Neuronal stem cell (in vitro differentiated cells): ENCODE results near the gene ANKRD33.
A peak's percentile ranks its signal among the peaks of the same experiment; 100 is the strongest.

Experiments
- DNase-seq: peaks from one replicate; pipeline ENCODE4 v3.0.0-alpha.2; 2013; ENCODE audit warnings: low spot score
- H2AFZ ChIP-seq: one replicate; pipeline ENCODE4 v1.6.1; 2013; ENCODE audit warnings: mild to moderate bottlenecking, low read length, inconsistent platforms
- H2AK5ac ChIP-seq: 2 replicates; pipeline ENCODE4 v1.6.1; 2013; ENCODE audit warnings: low read depth, mild to moderate bottlenecking, inconsistent platforms, low read length, moderate library complexity, mixed read lengths
- H2BK120ac ChIP-seq: 2 replicates; pipeline ENCODE4 v1.6.1; 2013; ENCODE audit warnings: low read depth, mild to moderate bottlenecking, inconsistent platforms, low read length, moderate library complexity, mixed read lengths
- H2BK12ac ChIP-seq: one replicate; pipeline ENCODE4 v1.6.1; 2013; ENCODE audit warnings: low read length, inconsistent platforms
- H2BK15ac ChIP-seq: 2 replicates; pipeline ENCODE4 v1.6.1; 2013; ENCODE audit warnings: mild to moderate bottlenecking, low read length, inconsistent platforms, mixed read lengths
- H2BK5ac ChIP-seq: one replicate; pipeline ENCODE4 v1.6.1; 2013; ENCODE audit warnings: inconsistent platforms, mild to moderate bottlenecking, low read length, moderate library complexity
- H3K14ac ChIP-seq: one replicate; pipeline ENCODE4 v1.6.1; 2013; ENCODE audit warnings: low read length, inconsistent platforms
- H3K18ac ChIP-seq: 2 replicates; pipeline ENCODE4 v1.6.1; 2013; ENCODE audit warnings: low read length, inconsistent platforms
- H3K23ac ChIP-seq: 2 replicates; pipeline ENCODE4 v1.6.1; 2013; ENCODE audit warnings: low read depth, mild to moderate bottlenecking, mixed read lengths, low read length, inconsistent platforms; ENCODE audit not compliant: poor library complexity
- H3K27ac ChIP-seq: replicated peaks from 3 replicates; pipeline ENCODE4 v1.5.1; 2013; ENCODE audit warnings: low read length, inconsistent platforms
- H3K27me3 ChIP-seq, 3 experiments: 2 replicates each; pipeline ENCODE4 v1.6.1; 2013; ENCODE audit warnings: low read length in 3 of 3, mild to moderate bottlenecking in 2 of 3, inconsistent platforms in 1 of 3, low read depth in 1 of 3, mixed read lengths in 1 of 3, moderate library complexity in 1 of 3; ENCODE audit not compliant: control insufficient read depth in 3 of 3, insufficient read depth in 3 of 3
- H3K36me3 ChIP-seq, 2 donors: replicated peaks in 1 of 2; 2 replicates each; pipeline ENCODE4 v1.6.1; 2013; ENCODE audit warnings: low read length in 2 of 2; ENCODE audit not compliant: control insufficient read depth in 2 of 2, insufficient read depth in 2 of 2
- H3K4ac ChIP-seq: 2 replicates; pipeline ENCODE4 v1.6.1; 2013; ENCODE audit warnings: inconsistent platforms, mild to moderate bottlenecking, low read length, moderate library complexity
- H3K4me1 ChIP-seq, 2 donors: 1 replicate in 1 of 2; 2 replicates in 1 of 2; pipeline ENCODE4 v1.6.1; 2013; ENCODE audit warnings: low read length in 2 of 2, low read depth in 1 of 2; ENCODE audit not compliant: control insufficient read depth in 2 of 2, insufficient read depth in 1 of 2
- H3K4me2 ChIP-seq: one replicate; pipeline ENCODE4 v1.6.1; 2013; ENCODE audit warnings: mild to moderate bottlenecking, low read length, inconsistent platforms; ENCODE audit not compliant: insufficient read depth, poor library complexity, severe bottlenecking
- H3K4me3 ChIP-seq, 2 donors: 2 replicates each; pipeline ENCODE4 v1.5.1; 2013; ENCODE audit warnings: low read length in 2 of 2, mild to moderate bottlenecking in 2 of 2, inconsistent platforms in 1 of 2, moderate library complexity in 1 of 2
- H3K79me1 ChIP-seq: one replicate; pipeline ENCODE4 v1.6.1; 2013; ENCODE audit warnings: low read depth, mild to moderate bottlenecking, inconsistent platforms, low read length, moderate library complexity
- H3K9ac ChIP-seq: one replicate; pipeline ENCODE4 v1.6.1; 2013; ENCODE audit warnings: mild to moderate bottlenecking, low read depth, low read length, inconsistent platforms; ENCODE audit not compliant: poor library complexity
- H3K9me3 ChIP-seq, 2 donors: replicated peaks in 1 of 2; 2 replicates each; pipeline versions ENCODE3 to v1.6.1; 2013; ENCODE audit warnings: low read length in 2 of 2, mild to moderate bottlenecking in 2 of 2, inconsistent platforms in 1 of 2, low read depth in 1 of 2, mixed read lengths in 1 of 2, moderate library complexity in 1 of 2; ENCODE audit not compliant: control insufficient read depth in 2 of 2, insufficient read depth in 1 of 2
- H4K8ac ChIP-seq: one replicate; pipeline ENCODE4 v1.6.1; 2013; ENCODE audit warnings: low read depth, mild to moderate bottlenecking, inconsistent platforms, low read length, moderate library complexity
- H4K91ac ChIP-seq: one replicate; pipeline ENCODE4 v1.6.1; 2013; ENCODE audit warnings: low read length, low read depth, mild to moderate bottlenecking, inconsistent platforms; ENCODE audit not compliant: poor library complexity
- WGBS, 2 donors: extraction: QIAGEN DNeasy Blood & Tissue Kit; methylation state at CpG; one replicate each; pipeline ENCODE4 v1.1.7; 2013; ENCODE audit warnings: missing lambda C conversion rate in 2 of 2, mixed read lengths in 1 of 2; ENCODE audit not compliant: insufficient read length in 2 of 2, insufficient replicate concordance in 1 of 2; ENCODE audit errors: extremely low coverage in 2 of 2; 5-methylcytosine and 5-hydroxymethylcytosine counted together

ANKRD33 gene

DNA sequence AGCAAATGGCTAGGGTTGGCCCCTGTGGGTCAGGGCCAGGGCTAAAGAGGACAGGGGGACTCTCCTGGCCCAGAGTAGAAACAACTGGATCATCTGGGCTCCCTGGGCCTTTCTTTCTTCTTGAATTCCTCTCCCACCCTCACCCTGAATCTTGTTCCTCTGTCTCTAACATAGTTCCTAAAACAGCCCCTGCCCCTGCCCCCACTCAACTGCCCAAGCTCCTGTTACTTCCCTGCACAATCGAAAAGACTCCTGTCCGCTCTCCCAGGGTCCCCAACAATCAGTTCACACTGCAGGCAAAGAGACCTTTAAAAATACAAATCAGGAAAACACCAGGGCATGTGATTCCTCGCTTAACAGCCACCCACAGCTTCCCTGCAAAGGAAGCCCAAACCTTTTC lies 18.0 kb upstream of the ANKRD33 start:
- DNase-seq, result no peak
- Histone ChIP-seq H2AFZ (peak overlapping the region; percentile 83), H2BK12ac (peak overlapping the region; percentile 91), H3K79me1 (no peaks in the 10 kb centered on the region), H3K27me3 (peaks cover 0 to 42% (median 0%) of the 10 kb centered on the region in 3 experiments), H2AK5ac (peak overlapping the region; percentile 15), H4K91ac (no peak overlapping the region), H3K23ac (no peak overlapping the region), H3K14ac (peak overlapping the region; percentile 43), H2BK120ac (no peak overlapping the region), H3K18ac (no peak overlapping the region), H2BK15ac (peak overlapping the region; percentile 71), H3K9me3 (peaks cover 0 to 2% of the 10 kb centered on the region in 2 donors), H2BK5ac (no peak overlapping the region), H3K4me1 (peaks cover 36 to 70% of the 10 kb centered on the region in 2 donors), H4K8ac (no peak overlapping the region), H3K36me3 (no peaks in the 10 kb centered on the region), H3K4me2 (peak overlapping the region; percentile 84), H3K27ac (no peak overlapping the region), H3K9ac (no peak overlapping the region), H3K4ac (no peak overlapping the region), H3K4me3 (peak overlapping the region in 1 of 2 donors; percentile 25)
- no CpG with 5 or more reads among the region's 3 CpGs for WGBS, 2 donors

DNA sequence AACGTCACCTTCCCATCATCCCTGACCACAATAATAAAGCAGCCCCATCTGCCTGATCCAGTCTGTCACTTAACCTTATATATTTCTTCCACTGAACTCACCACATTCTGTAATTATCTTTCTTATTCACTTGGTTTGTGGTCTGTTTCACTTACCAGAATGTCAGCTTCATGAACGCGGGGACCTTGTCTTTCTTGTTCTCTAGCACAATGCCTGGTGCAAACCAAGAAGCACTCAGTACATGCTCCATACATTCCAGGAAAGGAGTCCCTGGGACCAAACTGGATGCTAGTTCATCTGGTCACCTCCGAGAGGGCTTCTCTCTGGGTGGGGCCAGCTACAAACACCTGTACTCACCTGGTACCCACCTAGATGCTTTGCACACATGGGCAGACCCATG lies 17.4 kb upstream of the ANKRD33 start:
- H3K27ac ChIP-seq, result no peak overlapping the region
- no peaks in the 10 kb centered on the region for H3K79me1 ChIP-seq
- WGBS, 2 donors, result no CpG with 5 or more reads among the region's 4 CpGs
- H2BK15ac ChIP-seq, result no peak overlapping the region
- H3K27me3 ChIP-seq, result peaks cover 0 to 42% (median 0%) of the 10 kb centered on the region in 3 experiments
- no peak overlapping the region for H2AK5ac ChIP-seq
- H2BK120ac ChIP-seq, result no peak overlapping the region
- H3K9me3 ChIP-seq, result peaks cover 0 to 2% of the 10 kb centered on the region in 2 donors
- no peak overlapping the region for H3K14ac ChIP-seq
- no peak overlapping the region for H3K4ac ChIP-seq
- no peak overlapping the region for H4K91ac ChIP-seq
- H2BK5ac ChIP-seq, result no peak overlapping the region
- H3K4me1 ChIP-seq, result peaks cover 30 to 65% of the 10 kb centered on the region in 2 donors
- no peak overlapping the region for H4K8ac ChIP-seq
- H3K18ac ChIP-seq, result no peak overlapping the region
- no peak overlapping the region for H3K4me2 ChIP-seq
- H3K9ac ChIP-seq, result no peak overlapping the region
- H2AFZ ChIP-seq, result peak overlapping the region; percentile 83
- no peak for DNase-seq
- no peaks in the 10 kb centered on the region for H3K36me3 ChIP-seq
- H2BK12ac ChIP-seq, result no peak overlapping the region
- H3K4me3 ChIP-seq, result no peak overlapping the region
- H3K23ac ChIP-seq, result no peak overlapping the region

DNA sequence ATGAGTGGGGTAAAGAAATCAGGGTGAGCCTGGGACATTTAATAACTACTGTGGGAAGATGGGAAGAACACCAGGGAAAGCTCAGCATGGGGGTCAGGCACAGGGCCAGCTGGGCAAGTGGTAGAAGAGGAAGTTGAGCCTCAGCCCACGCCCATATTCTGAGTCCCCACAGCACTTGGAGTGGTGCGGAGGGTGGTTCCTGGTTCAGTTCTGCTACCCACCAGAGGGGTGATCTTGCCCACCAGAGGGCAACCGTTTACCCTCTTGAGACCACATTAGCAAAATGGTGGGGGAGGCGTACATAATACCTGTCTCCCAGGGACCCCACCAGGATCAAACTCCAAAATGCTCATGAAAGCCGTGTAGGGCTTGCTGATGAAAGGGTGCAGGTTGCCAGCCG lies 16.8 kb upstream of the ANKRD33 start:
- H4K91ac ChIP-seq, result no peak overlapping the region
- no peak overlapping the region for H2BK12ac ChIP-seq
- H3K4me1 ChIP-seq, result peaks cover 24 to 59% of the 10 kb centered on the region in 2 donors
- no peak overlapping the region for H3K9ac ChIP-seq
- no peak overlapping the region for H2BK15ac ChIP-seq
- no peak overlapping the region for H2AFZ ChIP-seq
- peaks cover 0 to 2% of the 10 kb centered on the region in 2 donors for H3K9me3 ChIP-seq
- H3K18ac ChIP-seq, result no peak overlapping the region
- no peak overlapping the region for H3K4ac ChIP-seq
- H3K4me2 ChIP-seq, result no peak overlapping the region
- H3K27ac ChIP-seq, result no peak overlapping the region
- H3K14ac ChIP-seq, result no peak overlapping the region
- DNase-seq, result no peak
- H3K4me3 ChIP-seq, result no peak overlapping the region
- H3K27me3 ChIP-seq, result peaks cover 0 to 42% (median 0%) of the 10 kb centered on the region in 3 experiments
- H2AK5ac ChIP-seq, result peak overlapping the region; percentile 80
- no peak overlapping the region for H3K23ac ChIP-seq
- no peak overlapping the region for H2BK120ac ChIP-seq
- WGBS, 2 donors, result no CpG with 5 or more reads among the region's 6 CpGs
- H3K79me1 ChIP-seq, result no peaks in the 10 kb centered on the region
- H4K8ac ChIP-seq, result no peak overlapping the region
- H3K36me3 ChIP-seq, result no peaks in the 10 kb centered on the region
- H2BK5ac ChIP-seq, result no peak overlapping the region

DNA sequence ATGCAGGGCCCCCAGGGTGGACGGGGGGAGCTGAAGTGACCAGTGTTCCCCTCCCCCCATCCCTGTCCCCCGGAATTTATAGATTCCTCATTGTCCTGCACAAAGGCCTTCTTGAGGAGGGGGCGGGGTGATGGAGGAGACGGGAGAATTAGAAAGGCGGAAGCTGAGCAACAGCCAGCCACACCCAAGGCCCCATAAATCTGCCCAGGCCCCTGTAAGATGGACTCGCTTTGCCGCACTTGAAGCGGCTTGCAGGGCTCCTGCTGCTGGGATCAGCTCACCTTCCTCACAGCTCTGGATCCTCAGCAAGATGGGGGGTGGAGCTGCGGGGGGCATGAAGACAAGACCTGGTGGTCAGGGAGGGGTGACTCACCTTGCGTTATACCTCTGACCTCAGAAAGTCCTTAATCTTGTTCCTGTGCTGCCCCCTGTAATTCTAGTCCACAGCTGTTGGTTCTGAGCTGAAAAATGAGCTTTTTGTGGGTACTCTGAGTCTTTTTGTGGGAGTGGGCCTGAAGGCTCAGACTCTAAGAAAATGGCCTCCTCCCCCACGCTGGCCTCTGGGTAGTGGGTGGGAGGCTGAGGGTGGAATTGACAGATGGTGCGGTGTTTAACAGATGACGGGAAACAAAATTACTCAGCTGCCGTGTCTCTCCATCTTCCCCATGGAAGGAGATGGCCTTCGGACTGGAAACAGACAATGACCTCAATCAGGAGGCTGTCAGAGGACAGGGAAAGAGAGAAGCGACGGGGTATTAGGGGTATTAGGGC lies 15.8 kb upstream of the ANKRD33 start:
- Histone ChIP-seq H3K4me1 (peaks cover 22 to 52% of the 10 kb centered on the region in 2 donors), H4K8ac (no peak overlapping the region), H2BK5ac (no peak overlapping the region), H2BK120ac (no peak overlapping the region), H2BK15ac (no peak overlapping the region), H3K18ac (no peak overlapping the region), H3K23ac (peak overlapping the region; percentile 26), H3K4ac (no peak overlapping the region), H2AFZ (no peak overlapping the region), H4K91ac (no peak overlapping the region), H3K4me3 (no peak overlapping the region), H3K9me3 (peaks cover 0 to 2% of the 10 kb centered on the region in 2 donors), H3K79me1 (no peaks in the 10 kb centered on the region), H2BK12ac (no peak overlapping the region), H3K4me2 (no peak overlapping the region), H3K14ac (no peak overlapping the region), H3K27ac (no peak overlapping the region), H3K36me3 (no peaks in the 10 kb centered on the region), H3K9ac (no peak overlapping the region), H2AK5ac (peak overlapping the region; percentile 80), H3K27me3 (peaks cover 0 to 42% (median 0%) of the 10 kb centered on the region in 3 experiments)
- no CpG with 5 or more reads among the region's 17 CpGs for WGBS, 2 donors
- no peak for DNase-seq
